Fibroblast of villous mesenchyme (primary cell): ENCODE measurements around the gene GSG1L2. TPM values are rescaled to one million over a fixed set of nuclear protein-coding genes. Genes with fewer than 3 reads are reported as not detected.

Experiments used
- DNase-seq: peaks from one replicate; pipeline ENCODE4 v3.0.0-alpha.2; 2010; ENCODE audit warnings: low read depth
- H3K4me3 ChIP-seq: 2 replicates; pipeline ENCODE4 v1.5.1; 2011; ENCODE audit warnings: low read depth, mild to moderate bottlenecking, low read length
- CTCF ChIP-seq: IDR thresholded peaks from 2 replicates; pipeline ENCODE4 v1.5.1; 2012; ENCODE audit warnings: low read depth, mild to moderate bottlenecking, low read length; ENCODE audit not compliant: insufficient read depth
- total RNA-seq: library from RNA; depleted of rRNA; stranded (reverse); fragments of >200 nt; gene quantifications from 2 replicates; pipeline ENCODE4 v1.2.3, GENCODE V29; 2012

Gene GSG1L2
- total RNA-seq, 1 donor, result not detected

- no peak overlapping the region for H3K4me3 ChIP-seq
- no peak for TF ChIP-seq CTCF
- DNase-seq, result no peak
Observed at GRCh38 chr17:9855036-9855435, 33.2 kb upstream of the GSG1L2 start.

- no peak for DNase-seq
- no peak overlapping the region for H3K4me3 ChIP-seq
- TF ChIP-seq CTCF, result no peak
Observed at GRCh38 chr17:9854255-9854654, 32.4 kb upstream of the GSG1L2 start.

- TF ChIP-seq CTCF, result no peak
- DNase-seq, result no peak
Observed at GRCh38 chr17:9850151-9850550, 28.3 kb upstream of the GSG1L2 start.

GRCh38 chr17:9845306-9845705 is 23.4 kb upstream of the GSG1L2 start:
- H3K4me3 ChIP-seq, result no peak overlapping the region
- no peak for TF ChIP-seq CTCF
- no peak for DNase-seq

More at GRCh38 chr17:9850151-9850550, 28.3 kb upstream of the GSG1L2 start:
- H3K4me3 ChIP-seq, result no peak overlapping the region

GRCh38 chr17:9844153-9844552 is 22.3 kb upstream of the GSG1L2 start:
- no peak for TF ChIP-seq CTCF
- H3K4me3 ChIP-seq, result no peak overlapping the region
- DNase-seq, result no peak

GRCh38 chr17:9843152-9844010 is 21.5 kb upstream of the GSG1L2 start:
- DNase-seq, result peak; percentile 39
- no peak for TF ChIP-seq CTCF
- H3K4me3 ChIP-seq, result no peak overlapping the region
